Small intestine (tissue), 7 donors: ENCODE measurements around the gene ZNF76. TPM values are rescaled to one million over a fixed set of nuclear protein-coding genes. Genes with fewer than 3 reads are reported as not detected.

ENCODE experiments used
- DNase-seq, 2 donors: peaks; one replicate each; pipeline versions ENCODE4 v3.0.0 to v3.0.0-alpha.2; 2013
- FAIRE-seq: peaks from 2 replicates; lab custom pipeline; 2012; peaks lifted over from hg19 to GRCh38; lab: Jason Lieb, UNC
- H3K27ac ChIP-seq, 3 donors: one replicate each; pipeline ENCODE4 v1.5.1; 2013; ENCODE audit warnings: low read length in 2 of 3, mild to moderate bottlenecking in 2 of 3, control low read depth in 1 of 3, inconsistent platforms in 1 of 3, low read depth in 1 of 3, moderate library complexity in 1 of 3
- H3K27me3 ChIP-seq, 3 donors: one replicate each; pipeline ENCODE4 v1.6.1; 2013; ENCODE audit warnings: low read length in 3 of 3, inconsistent platforms in 1 of 3; ENCODE audit not compliant: control insufficient read depth in 3 of 3, insufficient read depth in 3 of 3
- H3K36me3 ChIP-seq, 3 donors: one replicate each; pipeline ENCODE4 v1.6.1; 2013; ENCODE audit warnings: low read length in 3 of 3, inconsistent platforms in 1 of 3, low read depth in 1 of 3, mild to moderate bottlenecking in 1 of 3, moderate library complexity in 1 of 3; ENCODE audit not compliant: control insufficient read depth in 3 of 3, insufficient read depth in 2 of 3
- H3K4me1 ChIP-seq, 3 donors: one replicate each; pipeline ENCODE4 v1.6.1; 2013; ENCODE audit warnings: low read length in 2 of 3, inconsistent platforms in 1 of 3, low read depth in 1 of 3, mild to moderate bottlenecking in 1 of 3, moderate library complexity in 1 of 3; ENCODE audit not compliant: control insufficient read depth in 3 of 3, insufficient read depth in 2 of 3
- H3K4me3 ChIP-seq, 3 donors: one replicate each; pipeline ENCODE4 v1.5.1; 2013; ENCODE audit warnings: low read length in 3 of 3, control low read depth in 1 of 3, inconsistent platforms in 1 of 3, low read depth in 1 of 3, mild to moderate bottlenecking in 1 of 3, moderate library complexity in 1 of 3
- H3K9me3 ChIP-seq, 2 donors: one replicate each; pipeline ENCODE4 v1.6.1; 2013; ENCODE audit warnings: low read depth in 1 of 2, low read length in 1 of 2; ENCODE audit not compliant: control insufficient read depth in 2 of 2, insufficient read depth in 1 of 2
- WGBS, 3 donors: extraction: QIAGEN DNeasy Blood & Tissue Kit; methylation state at CpG; one replicate each; pipeline ENCODE4 v1.1.7; 2013; 5-methylcytosine and 5-hydroxymethylcytosine counted together
- polyA plus RNA-seq, 4 donors: library from polyadenylated mRNA; stranded (reverse) in 3 of 4; unstranded in 1 of 4; fragments of 200-250 nt in 3 of 4; fragments of 120-200 nt in 1 of 4; gene quantifications; one replicate each; pipeline versions ENCODE4 v1.2.1 to v1.2.3, GENCODE V29; 2013
- donor health status: healthy with polysubstance abuse.
- donor health status: control.
- donor health status: control.
- donor health status: Bipolar disorder and iron deficiency.
- donor health status: healthy.

The ZNF76 gene
- polyA plus RNA-seq, 4 donors = 16.2 to 33.9 (median 24.4) TPM

DNA sequence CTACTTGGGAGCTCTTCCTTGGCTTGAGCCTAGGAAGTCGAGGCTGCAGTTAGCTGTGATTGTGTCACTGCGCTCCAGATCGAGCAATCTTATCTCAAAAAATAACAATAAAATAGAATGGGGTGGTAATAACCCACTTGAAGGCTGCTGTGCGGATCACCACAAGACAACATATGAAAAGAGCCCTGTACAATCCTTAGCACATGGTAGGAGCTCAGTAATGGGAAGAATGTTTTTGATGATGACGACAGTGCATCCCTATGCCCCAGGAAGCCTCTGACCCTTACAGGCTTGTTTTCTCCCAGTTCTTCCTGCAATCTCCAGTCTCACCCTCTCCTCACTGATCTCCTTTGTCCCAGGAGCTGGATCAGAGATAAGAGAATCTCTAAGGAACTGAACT is 30.2 kb upstream of the ZNF76 start:
- FAIRE-seq = no peak
- no peaks in the 10 kb centered on the region for H3K4me1 ChIP-seq
- H3K27me3 ChIP-seq = no peaks in the 10 kb centered on the region
- 75 to 91% (median 85%) methylated on average over 5 of the region's 5 CpGs for WGBS, 3 donors
- DNase-seq = no peak
- no peaks in the 10 kb centered on the region for H3K9me3 ChIP-seq
- H3K36me3 ChIP-seq = peaks cover 0 to 11% (median 0%) of the 10 kb centered on the region in 3 donors
- H3K4me3 ChIP-seq = no peak overlapping the region
- H3K27ac ChIP-seq = no peak overlapping the region

- peaks cover 0 to 10% of the 10 kb centered on the region in 2 donors for H3K9me3 ChIP-seq
- FAIRE-seq (no peak), DNase-seq (no peak)
- no peaks in the 10 kb centered on the region for H3K27me3 ChIP-seq
- no peaks in the 10 kb centered on the region for H3K4me1 ChIP-seq
- H3K36me3 ChIP-seq = peaks cover 0 to 15% (median 0%) of the 10 kb centered on the region in 3 donors
- 86 to 100% (median 93%) methylated on average over 1 of the region's 1 CpG for WGBS, 3 donors
- H3K27ac ChIP-seq = no peak overlapping the region
- H3K4me3 ChIP-seq = no peak overlapping the region
Observed at GRCh38 chr6:35230498-35230897, 29.0 kb upstream of the ZNF76 start.

DNA sequence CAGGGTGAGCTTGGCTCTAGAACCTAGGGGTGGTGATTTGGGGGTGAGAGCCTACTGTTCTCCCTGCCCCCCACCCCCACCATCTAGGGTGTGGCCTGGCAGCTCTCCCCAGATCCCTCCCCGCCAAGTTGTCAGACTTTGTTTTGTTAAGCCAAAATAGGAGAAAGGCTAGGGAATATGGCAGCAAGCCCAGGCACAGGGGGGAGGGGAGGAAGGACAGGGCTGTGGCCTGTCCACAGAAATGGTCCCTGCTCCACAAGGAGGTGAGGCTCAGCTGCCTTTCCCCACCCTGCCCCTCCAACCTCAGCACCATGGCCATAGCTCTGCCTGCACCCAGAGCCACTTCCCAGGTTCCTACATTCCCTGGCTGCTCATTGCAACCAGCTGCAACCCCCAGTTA is 28.6 kb upstream of the ZNF76 start:
- H3K27ac ChIP-seq = no peak overlapping the region
- no peak overlapping the region for H3K4me3 ChIP-seq
- FAIRE-seq (no peak), DNase-seq (no peak)
- H3K36me3 ChIP-seq = peaks cover 0 to 15% (median 0%) of the 10 kb centered on the region in 3 donors
- no peaks in the 10 kb centered on the region for H3K27me3 ChIP-seq
- H3K9me3 ChIP-seq = peaks cover 0 to 10% of the 10 kb centered on the region in 2 donors
- no peaks in the 10 kb centered on the region for H3K4me1 ChIP-seq
- WGBS, 3 donors = 71 to 78% (median 75%) methylated on average over 1 of the region's 1 CpG

- Histone ChIP-seq H3K4me3 (no peak overlapping the region), H3K4me1 (no peaks in the 10 kb centered on the region), H3K27me3 (no peaks in the 10 kb centered on the region), H3K36me3 (peaks cover 0 to 15% (median 0%) of the 10 kb centered on the region in 3 donors), H3K9me3 (peaks cover 0 to 10% of the 10 kb centered on the region in 2 donors), H3K27ac (no peak overlapping the region)
- FAIRE-seq = no peak
- DNase-seq = no peak
- 95 to 96% (median 96%) methylated on average over 7 of the region's 7 CpGs for WGBS, 3 donors
Observed at GRCh38 chr6:35231563-35231962, 28.0 kb upstream of the ZNF76 start.

DNA sequence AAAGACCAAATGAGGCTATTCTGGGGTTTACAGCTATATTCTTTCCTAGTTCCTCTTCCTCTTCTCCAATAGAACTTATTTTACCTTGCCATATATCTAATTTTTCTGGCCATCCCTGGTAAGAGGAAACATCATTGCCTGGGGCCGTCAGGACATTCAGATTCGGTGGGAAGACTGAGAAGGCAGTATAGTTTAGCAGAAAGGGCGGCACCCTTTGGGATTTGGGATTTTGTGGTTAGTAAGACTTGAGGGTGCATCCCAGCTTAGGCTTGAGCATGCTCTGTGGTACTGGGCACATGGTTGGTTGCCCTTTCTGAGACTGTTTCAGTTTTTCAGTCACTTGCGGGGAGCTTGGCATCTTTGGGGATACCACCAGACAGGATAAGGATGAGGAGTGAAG is 24.6 kb upstream of the ZNF76 start:
- H3K36me3 ChIP-seq = peaks cover 0 to 11% (median 0%) of the 10 kb centered on the region in 3 donors
- no peak overlapping the region for H3K27ac ChIP-seq
- FAIRE-seq (no peak), DNase-seq (no peak)
- H3K4me3 ChIP-seq = no peak overlapping the region
- H3K27me3 ChIP-seq = no peaks in the 10 kb centered on the region
- H3K9me3 ChIP-seq = peaks cover 0 to 10% of the 10 kb centered on the region in 2 donors
- peaks cover 0 to 15% (median 0%) of the 10 kb centered on the region in 3 donors for H3K4me1 ChIP-seq
- WGBS, 3 donors = 73 to 85% (median 76%) methylated on average over 4 of the region's 4 CpGs

GRCh38 chr6:35236223-35236622 is 23.3 kb upstream of the ZNF76 start:
- FAIRE-seq (no peak), DNase-seq (no peak)
- no peak overlapping the region for H3K4me3 ChIP-seq
- 96 to 98% (median 96%) methylated on average over 5 of the region's 5 CpGs for WGBS, 3 donors
- H3K9me3 ChIP-seq = peaks cover 0 to 10% of the 10 kb centered on the region in 2 donors
- peaks cover 0 to 21% (median 0%) of the 10 kb centered on the region in 3 donors for H3K4me1 ChIP-seq
- H3K36me3 ChIP-seq = peaks cover 0 to 8% (median 0%) of the 10 kb centered on the region in 3 donors
- H3K27ac ChIP-seq = no peak overlapping the region
- H3K27me3 ChIP-seq = no peaks in the 10 kb centered on the region

GRCh38 chr6:35237476-35237875 is 22.1 kb upstream of the ZNF76 start:
- FAIRE-seq = no peak
- WGBS, 3 donors = 79 to 93% (median 84%) methylated on average over 3 of the region's 3 CpGs

DNA sequence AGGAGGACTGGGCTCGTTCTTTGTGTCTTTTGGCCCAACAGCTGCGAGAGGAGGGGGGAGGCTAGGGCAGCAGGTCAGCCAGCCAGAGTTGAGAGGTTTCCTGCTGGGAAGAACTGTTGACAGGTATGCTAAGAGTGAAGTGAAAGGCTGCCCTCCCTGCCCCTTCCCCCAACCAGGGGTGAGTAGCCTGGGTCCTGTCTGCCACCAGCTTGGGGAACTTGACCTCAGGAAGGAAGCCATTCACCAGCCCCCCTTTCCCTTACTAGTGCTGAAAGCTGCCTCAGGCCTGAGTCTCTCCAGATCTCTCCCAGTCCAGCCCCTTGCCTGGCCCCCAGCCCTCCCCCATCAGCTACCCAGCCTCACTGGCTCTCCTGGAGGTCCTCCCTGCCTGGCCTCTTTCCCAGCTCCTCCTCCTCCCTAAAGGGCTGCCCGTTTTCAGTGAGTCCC is 20.7 kb upstream of the ZNF76 start:
- no peak for DNase-seq
- Histone ChIP-seq H3K27ac (no peak overlapping the region), H3K27me3 (no peaks in the 10 kb centered on the region), H3K9me3 (peaks cover 0 to 10% of the 10 kb centered on the region in 2 donors), H3K36me3 (peaks cover 0 to 23% (median 0%) of the 10 kb centered on the region in 3 donors), H3K4me1 (peaks cover 0 to 21% (median 0%) of the 10 kb centered on the region in 3 donors), H3K4me3 (no peak overlapping the region)
- WGBS, 3 donors = 51 to 78% (median 67%) methylated on average over 3 of the region's 3 CpGs
- FAIRE-seq = no peak

More at GRCh38 chr6:35237476-35237875, 22.1 kb upstream of the ZNF76 start:
- Histone ChIP-seq H3K4me1 (peaks cover 0 to 21% (median 0%) of the 10 kb centered on the region in 3 donors), H3K27ac (no peak overlapping the region), H3K27me3 (no peaks in the 10 kb centered on the region), H3K4me3 (no peak overlapping the region), H3K36me3 (peaks cover 0 to 13% (median 0%) of the 10 kb centered on the region in 3 donors), H3K9me3 (peaks cover 0 to 10% of the 10 kb centered on the region in 2 donors)
- no peak for DNase-seq

DNA sequence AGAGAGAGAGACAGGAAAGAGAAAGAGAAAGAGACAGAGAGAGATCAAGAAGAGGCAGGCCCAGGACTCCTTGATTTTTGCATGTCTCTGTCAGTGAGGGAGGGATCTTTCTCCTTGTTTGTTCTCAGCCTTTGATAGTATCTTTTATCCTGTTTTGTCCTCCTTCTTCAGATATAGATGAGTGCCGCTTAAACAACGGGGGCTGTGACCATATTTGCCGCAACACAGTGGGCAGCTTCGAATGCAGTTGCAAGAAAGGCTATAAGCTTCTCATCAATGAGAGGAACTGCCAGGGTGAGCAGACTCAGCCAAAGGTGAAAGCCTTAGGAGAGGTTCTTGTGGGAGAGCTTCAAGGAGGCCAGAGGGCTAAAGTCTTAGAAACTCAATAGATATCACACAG is 20.0 kb upstream of the ZNF76 start:
- FAIRE-seq (no peak), DNase-seq (no peak)
- H3K4me1 ChIP-seq = peaks cover 0 to 21% (median 0%) of the 10 kb centered on the region in 3 donors
- H3K9me3 ChIP-seq = peaks cover 0 to 9% of the 10 kb centered on the region in 2 donors
- H3K36me3 ChIP-seq = peaks cover 0 to 25% (median 0%) of the 10 kb centered on the region in 3 donors
- 93 to 95% (median 93%) methylated on average over 4 of the region's 4 CpGs for WGBS, 3 donors
- no peak overlapping the region for H3K27ac ChIP-seq
- H3K27me3 ChIP-seq = no peaks in the 10 kb centered on the region
- no peak overlapping the region for H3K4me3 ChIP-seq
